Measurements from ENCODE around the gene KANK3.
"Not testable (repeated sequence)": the region's sequence is repeated elsewhere in the genome, so short reads cannot be mapped to it uniquely, and the experiment has no call there.

KANK3 gene

DNA sequence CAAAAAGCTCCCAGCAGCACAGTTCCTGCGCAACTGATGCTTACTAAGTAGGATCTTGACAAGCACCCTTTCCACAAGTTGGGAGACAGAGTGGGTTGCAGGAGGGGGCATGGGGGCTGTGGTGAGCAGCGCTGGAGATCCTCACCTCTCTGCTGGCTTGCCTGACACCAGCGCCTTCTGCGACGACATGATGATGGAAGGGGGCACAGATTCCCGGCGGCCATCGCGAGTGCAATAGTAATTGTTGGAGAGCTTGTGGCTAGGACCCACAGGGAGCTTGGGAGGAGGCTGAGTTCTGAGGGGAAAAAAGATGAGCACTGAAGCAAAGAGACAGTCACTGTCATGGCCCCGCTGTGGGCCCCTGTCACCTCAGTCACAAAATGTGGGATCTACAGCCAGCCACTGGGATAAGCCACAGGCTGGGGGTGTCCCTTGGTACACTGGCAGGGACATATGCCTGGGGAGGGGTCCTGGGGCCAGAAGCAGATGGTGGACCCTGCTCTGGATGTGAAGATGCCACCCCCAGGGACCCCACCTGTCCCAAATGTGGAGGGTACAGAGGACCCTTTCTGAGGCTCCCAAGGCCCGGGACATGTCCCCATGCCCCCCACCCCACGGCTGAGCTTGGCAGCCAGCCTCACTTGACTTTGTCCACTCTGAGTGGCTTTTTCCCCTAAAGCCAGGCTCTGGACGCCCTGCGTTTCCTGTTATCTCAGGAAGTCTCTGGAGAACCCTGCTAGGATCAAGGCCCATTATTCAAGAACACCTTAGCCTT is 26.5 kb downstream of the KANK3 start:
- DNase-seq = no peak

DNA sequence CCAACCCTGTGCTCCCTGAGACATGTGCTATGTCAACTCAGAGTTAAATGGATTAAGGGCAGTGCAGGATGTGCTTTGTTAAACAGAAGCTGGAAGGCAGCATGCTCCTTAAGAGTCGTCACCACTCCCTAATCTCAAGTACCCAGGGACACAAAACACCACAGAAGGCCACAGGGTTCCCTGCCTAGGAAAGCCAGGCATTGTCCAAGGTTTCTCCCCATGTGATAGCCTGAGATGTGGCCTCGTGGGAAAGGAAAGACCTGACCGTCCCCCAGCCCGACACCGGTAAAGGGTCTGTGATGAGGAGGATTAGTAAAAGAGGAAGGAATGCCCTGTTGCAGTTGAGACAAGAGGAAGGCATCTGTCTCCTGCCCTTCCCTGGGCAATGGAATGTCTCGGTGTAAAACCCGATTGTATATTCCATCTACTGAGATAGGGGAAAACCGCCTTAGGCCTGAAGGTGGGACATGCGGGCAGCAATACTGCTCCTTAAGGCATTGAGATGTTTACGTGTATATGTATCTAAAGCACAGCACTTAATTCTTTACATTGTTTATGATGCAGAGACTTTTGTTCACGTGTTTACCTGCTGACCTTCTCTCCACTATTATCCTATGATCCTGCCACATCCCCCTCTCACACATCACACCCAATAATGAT is 28.0 kb downstream of the KANK3 start:
- DNase-seq = not testable (repeated sequence)

DNA sequence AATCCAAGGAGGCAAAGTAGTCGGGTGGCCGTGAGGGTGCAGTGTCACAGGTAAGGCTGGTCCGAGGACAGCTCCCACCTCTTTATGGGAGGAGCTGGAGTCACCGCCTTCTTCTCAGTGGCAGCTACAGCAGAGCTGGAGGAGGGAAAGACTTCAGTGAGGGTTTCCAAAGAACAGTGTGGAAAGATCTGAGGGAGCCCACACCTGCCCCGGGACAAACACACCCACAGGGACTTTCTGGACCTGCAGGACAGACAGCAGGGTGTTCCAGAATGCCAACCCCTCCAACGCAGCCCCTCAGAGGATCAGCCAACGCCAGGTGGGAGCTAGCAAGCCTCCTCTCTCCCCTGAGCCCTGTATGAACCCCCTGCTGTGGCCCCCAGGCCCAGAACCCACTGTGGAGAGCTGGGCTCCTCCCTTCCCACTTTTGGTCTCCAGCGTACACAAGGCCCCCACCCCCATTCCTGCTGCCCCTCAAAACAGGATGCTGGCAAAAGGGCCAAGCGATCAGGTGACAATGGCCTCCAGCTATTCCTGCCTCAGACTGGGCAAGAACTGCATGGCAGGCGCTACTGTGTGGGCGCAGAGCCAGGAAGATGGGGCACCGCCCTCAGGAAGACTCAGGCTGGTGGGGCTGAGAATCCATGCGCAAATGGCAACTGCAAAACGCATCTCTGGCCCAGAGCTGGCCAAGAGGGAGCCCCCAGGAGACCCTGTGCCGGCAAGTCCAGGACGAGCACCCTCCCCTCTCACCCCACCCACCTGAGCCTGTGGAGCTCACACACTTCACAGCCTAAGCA is 31.4 kb downstream of the KANK3 start:
- DNase-seq = no peak

DNA sequence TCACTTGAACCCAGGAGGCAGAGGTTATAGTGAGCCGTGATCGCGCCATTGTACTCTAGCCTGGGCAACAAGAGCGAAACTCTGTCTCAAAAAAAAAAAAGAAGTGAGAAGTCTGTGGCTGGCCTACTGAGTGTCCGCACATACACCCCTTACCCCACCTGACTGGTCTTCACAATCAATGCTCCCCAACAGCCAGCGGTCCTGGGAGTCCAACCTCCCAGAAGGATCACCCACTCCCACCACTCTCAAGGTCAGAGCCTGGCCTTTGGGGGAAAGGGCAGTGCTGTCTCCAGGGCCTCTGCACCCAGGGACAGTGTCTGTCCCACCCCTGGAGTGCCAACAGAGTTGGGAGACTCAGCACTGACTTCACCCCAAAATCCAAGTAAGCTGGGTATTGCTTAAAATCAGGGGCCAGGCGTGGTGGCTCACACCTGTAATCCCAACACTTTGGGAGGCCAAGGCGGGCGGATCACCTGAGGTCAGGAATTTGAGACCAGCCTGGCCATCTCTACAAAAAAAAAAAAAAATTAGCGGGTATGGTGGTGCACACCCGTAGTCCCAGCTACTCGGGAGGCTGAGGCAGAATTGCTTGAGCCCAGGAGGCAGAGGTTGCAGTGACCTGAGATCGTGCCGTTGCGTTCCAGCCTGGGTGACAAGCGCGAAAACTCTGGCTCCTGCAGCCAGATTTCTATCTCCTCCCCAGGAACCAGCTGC is 32.6 kb downstream of the KANK3 start:
- DNase-seq = no peak

DNA sequence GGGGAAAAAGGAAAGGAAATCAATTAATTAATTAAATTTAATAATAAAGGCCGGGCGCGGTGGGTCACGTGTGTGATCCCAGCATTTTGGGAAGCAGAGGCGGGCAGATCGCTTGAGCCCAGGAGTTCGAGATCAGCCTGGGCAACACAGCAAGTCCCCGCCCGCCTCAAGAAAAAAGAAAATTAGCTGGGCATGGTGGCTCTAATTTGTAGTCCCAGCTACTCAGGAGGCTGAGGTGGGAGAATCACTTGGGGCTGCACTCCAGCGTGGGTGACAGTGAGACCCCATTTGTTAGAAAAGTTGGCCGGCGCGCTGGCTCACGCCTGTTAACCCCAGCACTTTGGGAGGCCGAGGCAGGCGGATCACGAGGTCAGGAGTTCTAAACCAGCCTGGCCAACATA is 34.2 kb downstream of the KANK3 start:
- DNase-seq = no peak

DNA sequence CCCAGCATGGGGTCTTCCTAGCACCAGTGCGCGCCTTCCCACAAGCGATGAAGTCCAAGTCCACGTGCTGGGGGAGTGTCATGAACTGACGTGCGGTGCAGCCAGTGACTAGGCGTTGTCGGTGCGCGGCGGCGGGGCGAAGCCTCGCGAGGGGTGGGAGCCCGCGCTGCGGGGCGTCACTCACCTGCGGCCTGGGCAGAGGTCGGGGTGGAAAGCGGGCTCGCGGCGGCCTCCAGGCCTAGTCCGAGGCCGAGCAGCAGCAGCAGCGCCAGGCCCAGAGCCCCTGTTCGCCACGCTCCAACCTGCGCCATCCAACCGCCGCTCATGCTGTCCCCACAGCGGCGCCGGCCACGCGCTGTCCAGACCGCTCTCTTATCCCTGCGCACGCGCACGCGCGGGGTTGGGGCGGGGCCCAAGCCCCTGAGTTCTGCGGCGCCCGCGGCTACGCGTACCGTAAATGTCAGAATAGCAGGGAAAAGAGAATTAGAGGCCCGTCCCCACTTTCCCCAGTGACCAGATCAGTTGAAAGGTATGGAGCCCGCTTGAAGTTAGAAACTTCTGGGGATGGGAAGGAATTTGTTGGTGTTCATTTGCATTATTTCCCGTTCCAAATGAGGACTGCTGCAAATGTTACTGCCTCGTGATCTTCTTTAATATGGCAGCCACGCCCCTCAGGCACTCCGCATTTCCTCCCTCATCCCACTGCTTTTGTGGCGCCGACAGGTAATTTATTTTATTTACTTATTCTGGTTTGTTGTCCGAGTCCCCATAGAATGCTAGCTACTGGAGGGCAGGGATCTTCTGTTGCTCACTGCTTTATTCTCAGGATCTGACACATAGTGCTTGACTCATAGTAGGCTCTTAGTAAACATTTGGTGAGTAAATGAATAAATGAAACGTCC is 34.8 kb downstream of the KANK3 start, which contains the start of gene CD320:
Gene CD320, minus strand, starts transcription at position 394 of the 902 bp plus-strand sequence. Its CDS starts 68 bp downstream, at position 326.
- peak; percentile 83 for DNase-seq

DNA sequence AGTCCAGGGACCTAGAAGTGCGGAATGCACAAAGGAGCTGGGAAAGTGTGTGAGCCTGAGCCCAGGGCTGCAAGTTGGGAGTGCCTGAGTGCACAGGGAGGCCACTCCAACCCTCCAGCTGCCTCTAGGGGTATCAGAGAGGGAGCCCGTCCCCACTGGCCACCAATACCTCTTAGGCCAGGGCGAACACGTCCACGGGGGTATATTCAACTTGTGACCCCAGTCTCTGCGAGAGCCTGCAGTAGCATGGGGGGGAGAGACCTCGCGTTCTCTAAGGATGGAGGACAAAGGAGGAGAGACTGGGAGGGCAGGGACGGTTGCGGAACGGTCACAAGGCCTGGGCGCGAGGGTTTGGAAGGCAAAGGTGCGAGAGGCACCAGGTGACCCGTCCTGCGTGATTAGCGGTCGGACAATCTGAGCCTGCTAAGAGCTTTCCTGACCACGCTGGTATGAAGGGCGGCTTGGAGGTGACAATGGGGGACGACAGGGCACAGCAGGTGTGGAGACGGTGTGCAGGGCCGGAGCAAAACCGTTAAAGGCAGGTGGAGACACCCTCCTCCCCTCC is 35.6 kb downstream of the KANK3 start:
- no peak for DNase-seq

DNA sequence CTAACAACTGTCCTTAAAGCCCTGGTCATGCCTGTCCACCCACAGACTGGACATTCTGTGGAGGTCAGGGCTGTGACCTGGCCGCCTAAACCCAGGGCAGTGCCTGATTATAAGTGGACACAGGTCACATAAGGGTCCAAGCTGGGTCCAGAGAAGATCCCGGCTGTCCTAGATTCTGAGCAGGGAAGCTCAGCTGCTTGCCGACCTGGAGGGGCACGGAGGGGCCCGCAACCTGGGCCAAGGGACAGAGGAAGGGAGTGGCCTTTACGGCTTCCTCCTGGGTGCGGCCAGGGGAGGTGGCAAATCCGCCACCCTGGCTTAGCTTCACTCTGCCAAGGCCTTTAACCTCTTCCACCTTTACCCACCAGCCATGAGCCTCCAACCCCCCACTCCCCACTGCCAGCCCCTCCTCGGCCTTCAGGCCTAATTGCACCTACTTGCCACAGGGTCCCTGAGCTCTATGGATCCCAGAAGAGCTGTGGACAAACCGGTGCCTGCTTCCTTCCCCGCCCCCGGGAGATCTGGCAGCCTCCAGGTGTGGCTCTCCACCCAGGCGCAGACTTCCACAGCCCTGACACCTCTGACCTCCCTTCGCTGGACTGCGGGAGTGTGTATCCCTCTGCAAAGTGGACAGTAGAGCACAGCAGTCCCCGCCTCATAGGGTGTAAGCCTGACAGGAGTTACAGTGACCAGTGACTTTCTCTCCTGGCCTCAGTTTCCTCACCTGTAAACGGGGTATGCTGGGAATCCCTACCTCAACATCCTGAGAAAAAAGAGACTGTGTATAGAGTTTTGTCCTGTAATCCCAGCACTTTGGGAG is 36.6 kb downstream of the KANK3 start:
- DNase-seq = no peak

DNA sequence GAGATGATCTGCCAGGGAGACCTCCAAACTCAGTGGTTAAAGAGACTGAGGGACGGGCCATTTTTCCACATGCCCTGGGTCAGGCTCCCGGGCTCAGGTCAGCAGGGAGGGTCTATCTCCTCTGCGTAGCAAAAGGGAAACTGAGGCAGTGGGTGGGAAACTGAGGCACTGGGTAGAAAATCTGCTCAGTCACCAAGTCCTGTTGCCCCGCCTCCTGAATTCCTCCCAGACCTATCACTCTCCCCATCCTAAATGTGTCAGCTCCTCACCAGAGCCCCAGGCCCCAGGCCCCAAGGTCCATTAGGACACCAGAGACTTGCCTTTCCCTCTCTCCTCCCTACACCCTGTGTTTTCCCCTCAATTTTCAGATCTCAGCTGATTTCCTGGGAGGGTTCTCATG is 37.3 kb downstream of the KANK3 start:
- no peak for DNase-seq

DNA sequence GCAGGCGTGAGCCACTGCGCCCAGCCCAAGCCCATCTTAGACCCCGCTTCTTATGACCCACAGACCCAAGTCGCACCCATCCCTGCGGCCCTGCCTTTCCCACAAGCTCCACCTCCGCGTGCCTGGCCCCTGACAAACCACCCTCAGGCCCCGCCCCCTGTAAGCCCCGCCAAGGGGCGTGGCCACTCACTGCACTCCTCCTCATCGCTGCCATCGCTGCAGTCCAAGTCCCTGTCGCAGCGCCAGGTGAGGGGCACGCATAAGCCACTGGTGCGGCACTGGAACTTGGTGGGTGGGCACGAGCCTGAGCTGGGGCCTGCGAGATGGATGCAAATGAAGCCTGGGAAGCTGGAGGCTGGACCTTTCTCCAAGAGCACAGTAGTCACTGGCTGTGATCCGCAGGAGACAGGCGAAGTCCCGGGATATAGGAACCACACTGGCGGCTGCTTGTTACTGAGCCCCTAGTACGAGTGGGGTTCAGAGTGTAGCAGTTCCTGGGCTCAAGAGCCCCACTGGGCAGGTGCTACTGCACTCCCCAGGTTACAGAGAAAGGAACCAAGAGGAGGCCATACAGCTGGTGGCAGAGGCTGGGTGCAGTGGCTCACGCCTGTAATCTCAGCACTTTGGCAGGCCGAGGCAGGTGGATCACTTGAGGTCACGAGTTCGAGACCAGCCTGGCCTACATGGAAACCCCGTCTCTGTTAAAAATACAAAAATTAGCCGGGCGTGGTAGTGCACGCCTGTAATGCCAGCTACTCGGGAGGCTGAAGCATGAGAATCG is 38.0 kb downstream of the KANK3 start:
- DNase-seq = no peak

DNA sequence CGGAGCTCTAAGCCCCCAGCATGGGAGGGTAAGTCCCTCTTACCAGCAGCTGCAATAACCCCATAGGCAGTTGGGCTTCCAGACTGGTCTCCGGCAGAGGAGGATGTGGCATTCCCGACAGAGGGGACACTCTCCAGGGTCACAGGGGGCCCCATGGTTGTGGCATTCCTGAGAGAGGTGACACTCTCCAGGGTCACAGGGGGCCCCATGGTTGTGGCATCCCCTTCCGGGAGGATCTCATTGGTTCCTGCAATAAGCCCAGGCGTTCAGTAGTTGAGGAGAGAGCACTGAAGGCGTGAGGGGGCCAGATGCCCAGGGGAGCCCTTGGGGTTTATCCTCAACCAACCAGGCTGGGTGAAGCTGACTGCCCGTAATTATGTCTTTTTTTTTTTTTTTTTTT is 40.3 kb downstream of the KANK3 start:
- DNase-seq = no peak

DNA sequence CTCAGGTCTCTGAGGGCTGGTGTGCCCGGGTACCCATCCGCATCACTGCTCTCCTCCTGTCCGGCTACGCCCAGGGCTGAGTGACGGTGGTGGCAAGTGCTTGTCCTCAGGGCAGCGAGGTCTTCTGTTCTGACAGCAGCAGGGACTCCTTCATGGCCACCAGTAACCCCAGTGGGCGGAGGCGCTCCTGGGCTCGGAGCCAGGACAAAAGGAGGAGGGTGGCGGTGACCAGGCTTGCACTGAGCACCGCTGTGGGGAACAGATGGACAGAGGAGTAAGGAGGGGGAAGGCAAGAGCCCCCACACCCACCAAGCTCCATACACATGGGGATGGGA is 40.7 kb downstream of the KANK3 start:
- no peak for DNase-seq

DNA sequence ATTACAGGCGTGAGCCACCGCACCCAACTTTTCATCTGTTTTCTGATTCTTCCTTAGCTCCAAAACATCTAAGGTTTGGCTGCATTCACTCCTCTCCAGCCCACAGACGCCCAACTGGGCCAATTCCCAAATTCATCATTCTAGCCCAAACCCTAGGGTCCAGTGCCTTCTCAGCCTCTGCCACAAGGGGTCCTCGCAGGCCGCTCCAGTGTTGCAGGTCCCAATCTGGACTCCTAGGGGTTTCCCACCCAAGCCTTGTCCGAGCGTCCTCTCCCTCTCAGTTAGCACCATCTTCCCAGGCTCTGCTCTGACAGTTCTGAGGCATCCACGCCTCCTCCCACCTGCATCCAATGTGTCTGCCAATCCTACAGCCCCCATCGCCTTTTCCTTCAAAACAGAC is 51.7 kb downstream of the KANK3 start:
- not testable (repeated sequence) for DNase-seq

DNA sequence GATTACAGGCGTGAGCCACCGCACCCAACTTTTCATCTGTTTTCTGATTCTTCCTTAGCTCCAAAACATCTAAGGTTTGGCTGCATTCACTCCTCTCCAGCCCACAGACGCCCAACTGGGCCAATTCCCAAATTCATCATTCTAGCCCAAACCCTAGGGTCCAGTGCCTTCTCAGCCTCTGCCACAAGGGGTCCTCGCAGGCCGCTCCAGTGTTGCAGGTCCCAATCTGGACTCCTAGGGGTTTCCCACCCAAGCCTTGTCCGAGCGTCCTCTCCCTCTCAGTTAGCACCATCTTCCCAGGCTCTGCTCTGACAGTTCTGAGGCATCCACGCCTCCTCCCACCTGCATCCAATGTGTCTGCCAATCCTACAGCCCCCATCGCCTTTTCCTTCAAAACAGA is 66.6 kb downstream of the KANK3 start:
- DNase-seq = not testable (repeated sequence)

All from stimulated activated naive CD4-positive, alpha-beta T cell treated with Interleukin-2 at 50 U/mL for 16 hours (primary cell).